Measurements from ENCODE around the gene DCAF11. TPM values are rescaled to one million over a fixed set of nuclear protein-coding genes. Genes with fewer than 3 reads are reported as not detected.

The DCAF11 gene
- total RNA-seq, 2 experiments from 2014 or later, result 85.6 to 91.8 TPM

GRCh38 chr14:24092110-24092504 lies 22.5 kb upstream of the DCAF11 start:
- intact Hi-C loops (cut with micrococcal nuclease), result loop anchor here (5.0 to 10.0 kb wide), 2 partner anchors 107 to 205 kb away; partner anchors contain the start of genes DHRS1, DHRS4L2 and NOP9
- no peak for DNase-seq
- peaks cover 19% of the 10 kb centered on the region for H3K36me3 Mint-ChIP-seq
- ChIA-PET POLR2A (interaction anchor here (0.9 to 4.0 kb wide), 5 partner anchors 11 to 121 kb away, joined by 3 to 46 read pairs (median 7); partner anchors contain the start of genes CHMP4A, DCAF11 and NRL), CTCF (interaction anchor here (0.9 to 12.3 kb wide), 7 partner anchors 12 to 503 kb away, joined by 3 to 458 read pairs (median 5); partner anchors contain the start of genes DCAF11, NRL and PSME1)
- H3K9me3 Mint-ChIP-seq, result no peaks in the 10 kb centered on the region
- H3K4me3 Mint-ChIP-seq, result no peak overlapping the region
- H3K4me1 Mint-ChIP-seq (ENCODE audit: low read depth), result peaks cover 28% of the 10 kb centered on the region
- H3K27me3 Mint-ChIP-seq, result no peaks in the 10 kb centered on the region
- no peak overlapping the region for H3K27ac Mint-ChIP-seq

- Mint-ChIP-seq H3K4me1 (ENCODE audit: low read depth) (peaks cover 28% of the 10 kb centered on the region), H3K27me3 (no peaks in the 10 kb centered on the region), H3K4me3 (peak overlapping the region; percentile 94), H3K9me3 (no peaks in the 10 kb centered on the region), H3K36me3 (peaks cover 19% of the 10 kb centered on the region), H3K27ac (peak overlapping the region; percentile 97)
- intact Hi-C loops (cut with micrococcal nuclease), result loop anchor here (5.0 to 10.0 kb wide), 2 partner anchors 108 to 205 kb away; partner anchors contain the start of genes DHRS1, DHRS4L2 and NOP9
- no peak for DNase-seq
- POLR2A ChIA-PET, result interaction anchor here (0.9 to 4.0 kb wide), 9 partner anchors 10 to 121 kb away, joined by 3 to 46 read pairs (median 4); partner anchors contain the start of genes CARMIL3, CHMP4A, DCAF11 and EMC9
- CTCF ChIA-PET, result interaction anchor here (0.8 to 12.3 kb wide), 8 partner anchors 12 to 504 kb away, joined by 3 to 458 read pairs (median 14); partner anchors contain the start of genes DCAF11, IRF9, MDP1 and NRL
Observed at GRCh38 chr14:24092505-24093206, 21.9 kb upstream of the DCAF11 start.

GRCh38 chr14:24093207-24093900 lies 21.2 kb upstream of the DCAF11 start:
- Mint-ChIP-seq H3K4me3 (peak overlapping the region; percentile 94), H3K36me3 (peaks cover 23% of the 10 kb centered on the region), H3K27ac (peak overlapping the region; percentile 97), H3K4me1 (ENCODE audit: low read depth) (peaks cover 28% of the 10 kb centered on the region), H3K9me3 (no peaks in the 10 kb centered on the region), H3K27me3 (no peaks in the 10 kb centered on the region)
- no peak for DNase-seq
- intact Hi-C loops (cut with micrococcal nuclease), result loop anchor here (5.0 to 10.0 kb wide), 2 partner anchors 109 to 204 kb away; partner anchors contain the start of genes DHRS1, DHRS4L2 and NOP9
- ChIA-PET CTCF (interaction anchor here (0.6 to 12.3 kb wide), 10 partner anchors 13 to 505 kb away, joined by 3 to 458 read pairs (median 4); partner anchors contain the start of genes DCAF11, EMC9, IRF9 and MDP1), POLR2A (interaction anchor here (0.8 to 4.0 kb wide), 15 partner anchors 9 to 149 kb away, joined by 3 to 46 read pairs (median 5); partner anchors contain the start of genes CARMIL3, CHMP4A, DCAF11 and EMC9)

GRCh38 chr14:24093901-24094840 lies 20.4 kb upstream of the DCAF11 start, which contains the start of gene PCK2:
Gene PCK2 (plus strand): TSS chr14:24094311. CDS start chr14:24094406, 95 bp downstream.
- POLR2A ChIA-PET, result interaction anchor here (0.8 to 4.0 kb wide), 14 partner anchors 9 to 149 kb away, joined by 3 to 46 read pairs (median 6); partner anchors contain the start of genes CHMP4A, DCAF11, EMC9 and NRL
- CTCF ChIA-PET, result interaction anchor here (0.6 to 12.3 kb wide), 8 partner anchors 12 to 108 kb away, joined by 3 to 458 read pairs (median 18); partner anchors contain the start of genes DCAF11, EMC9, IRF9 and NRL
- peak within 1 kb of the TSS; percentile 94 for H3K4me3 Mint-ChIP-seq
- no peaks in the 10 kb centered on the region for H3K27me3 Mint-ChIP-seq
- intact Hi-C loops (cut with micrococcal nuclease), result loop anchor here (1.0 to 10.0 kb wide), 6 partner anchors 13 to 203 kb away; partner anchors contain the start of genes DCAF11, DHRS1, DHRS4L2 and NOP9
- peaks cover 28% of the 10 kb centered on the region for H3K4me1 Mint-ChIP-seq (ENCODE audit: low read depth)
- DNase-seq, result peak; percentile 94
- peak within 1 kb of the TSS; percentile 97 for H3K27ac Mint-ChIP-seq
- no peaks in the 10 kb centered on the region for H3K9me3 Mint-ChIP-seq
- peaks cover 29% of the 10 kb centered on the region for H3K36me3 Mint-ChIP-seq

- no peak for DNase-seq
- Mint-ChIP-seq H3K27ac (peak overlapping the region; percentile 97), H3K4me1 (ENCODE audit: low read depth) (peaks cover 28% of the 10 kb centered on the region), H3K36me3 (peaks cover 35% of the 10 kb centered on the region), H3K27me3 (no peaks in the 10 kb centered on the region), H3K9me3 (no peaks in the 10 kb centered on the region), H3K4me3 (peak overlapping the region; percentile 94)
- intact Hi-C loops (cut with micrococcal nuclease), result loop anchor here (1.0 to 10.0 kb wide), 8 partner anchors 13 to 202 kb away; partner anchors contain the start of genes DCAF11, DHRS1, DHRS4L2 and NOP9
- CTCF ChIA-PET, result interaction anchor here (0.6 to 12.3 kb wide), 11 partner anchors 11 to 552 kb away, joined by 3 to 458 read pairs (median 3); partner anchors contain the start of genes DCAF11, DHRS1, IRF9 and NOP9
- POLR2A ChIA-PET, result interaction anchor here (0.6 to 4.0 kb wide), 12 partner anchors 10 to 119 kb away, joined by 3 to 46 read pairs (median 8); partner anchors contain the start of genes DCAF11, IRF9, NRL and PSME2
Observed at GRCh38 chr14:24094841-24095270, 19.7 kb upstream of the DCAF11 start.

GRCh38 chr14:24095271-24096068 lies 19.1 kb upstream of the DCAF11 start:
- Mint-ChIP-seq H3K4me1 (ENCODE audit: low read depth) (peaks cover 27% of the 10 kb centered on the region), H3K36me3 (peaks cover 40% of the 10 kb centered on the region), H3K4me3 (peak overlapping the region; percentile 94), H3K27me3 (no peaks in the 10 kb centered on the region), H3K27ac (peak overlapping the region; percentile 97), H3K9me3 (no peaks in the 10 kb centered on the region)
- ChIA-PET CTCF (interaction anchor here (0.6 to 12.3 kb wide), 10 partner anchors 11 to 552 kb away, joined by 3 to 458 read pairs (median 8); partner anchors contain the start of genes DCAF11, DHRS1, IRF9 and NOP9), POLR2A (interaction anchor here (0.6 to 4.0 kb wide), 13 partner anchors 9 to 119 kb away, joined by 3 to 46 read pairs (median 5); partner anchors contain the start of genes DCAF11, IRF9, NRL and PSME1)
- peak; percentile 84 for DNase-seq
- intact Hi-C loops (cut with micrococcal nuclease), result loop anchor here (1.0 to 10.0 kb wide), 3 partner anchors 13 to 111 kb away; partner anchors contain the start of genes DHRS4L2 and PSME2

- H3K4me1 Mint-ChIP-seq (ENCODE audit: low read depth), result peaks cover 25% of the 10 kb centered on the region
- ChIA-PET CTCF (interaction anchor here (0.9 to 12.3 kb wide), 4 partner anchors 10 to 64 kb away, joined by 3 to 458 read pairs (median 127); partner anchors contain the start of genes DCAF11 and NRL), POLR2A (interaction anchor here (0.8 to 3.1 kb wide), 4 partner anchors 12 to 39 kb away, joined by 3 to 41 read pairs (median 4); partner anchors contain the start of genes DCAF11, NRL and PSME1)
- H3K4me3 Mint-ChIP-seq, result peak overlapping the region; percentile 32
- intact Hi-C loops (cut with micrococcal nuclease), result loop anchor here (10.0 kb wide), 1 partner anchor 112 kb away; the partner anchor contains the start of gene DHRS4L2
- peaks cover 49% of the 10 kb centered on the region for H3K36me3 Mint-ChIP-seq
- H3K9me3 Mint-ChIP-seq, result no peaks in the 10 kb centered on the region
- H3K27me3 Mint-ChIP-seq, result no peaks in the 10 kb centered on the region
- H3K27ac Mint-ChIP-seq, result peak overlapping the region; percentile 42
- no peak for DNase-seq
Observed at GRCh38 chr14:24096545-24097181, 17.9 kb upstream of the DCAF11 start.

- H3K4me3 Mint-ChIP-seq, result no peak overlapping the region
- H3K9me3 Mint-ChIP-seq, result no peaks in the 10 kb centered on the region
- CTCF ChIA-PET, result interaction anchor here (11.8 to 12.3 kb wide), 2 partner anchors 8 to 39 kb away, joined by 241 to 458 read pairs; no protein-coding TSS in a partner anchor
- intact Hi-C loops (cut with micrococcal nuclease), result loop anchor here (10.0 kb wide), 1 partner anchor 114 kb away; the partner anchor contains the start of gene DHRS4L2
- no peaks in the 10 kb centered on the region for H3K27me3 Mint-ChIP-seq
- H3K27ac Mint-ChIP-seq, result no peak overlapping the region
- DNase-seq, result no peak
- H3K36me3 Mint-ChIP-seq, result peaks cover 62% of the 10 kb centered on the region
- POLR2A ChIA-PET, result interaction anchor here (0.9 to 1.2 kb wide), 2 partner anchors 10 to 15 kb away, joined by 3 to 5 read pairs; no protein-coding TSS in a partner anchor
- peaks cover 18% of the 10 kb centered on the region for H3K4me1 Mint-ChIP-seq (ENCODE audit: low read depth)
Observed at GRCh38 chr14:24098229-24098926, 16.2 kb upstream of the DCAF11 start.
